HCT116 (cell line): ENCODE data around the gene CNGA1. TPM values are rescaled to one million over a fixed set of nuclear protein-coding genes. Genes with fewer than 3 reads are reported as not detected.

Source experiments
- ATAC-seq: fragments of 200-7000 bp; cut with Tn5 transposase; 2 replicates; pipeline ENCODE4 v1.9.1; 2020; ENCODE audit warnings: mild to moderate bottlenecking, moderate library complexity
- BruUV-seq: library from RNA; stranded (reverse); fragments of 400-500 nt; replicated peaks from 2 replicates; lab custom pipeline; 2021; lab: Mats Ljungman, UMichigan
- CTCF ChIA-PET: fragments of 300-600 bp; sonication (Branson Sonifier 250); formaldehyde crosslinking; loops from one replicate; lab custom pipeline; 2021; ENCODE audit warnings: antibody characterized with exemption; lab: Charles Lee
- POLR2A ChIA-PET: fragments of 300-600, 350-600 bp; sonication (Branson Sonifier 250); formaldehyde crosslinking; loops from one replicate; lab custom pipeline; 2021; ENCODE audit warnings: antibody characterized with exemption; lab: Charles Lee
- RAD21 ChIA-PET, 2 experiments: fragments of 300-600 bp; sonication (Branson Sonifier 250); formaldehyde crosslinking; loops; one replicate each; lab custom pipeline; 2023; ENCODE audit warnings: low total read pairs in 2 of 2; ENCODE audit not compliant: uncharacterized antibody in 2 of 2, unreplicated experiment in 2 of 2, low non-redundant PET in 1 of 2; lab: Charles Lee
- DNase-seq: peaks from one replicate; pipeline ENCODE4 v3.0.0-alpha.2; 2010; ENCODE audit warnings: low read depth, low spot score
- H2AFZ ChIP-seq: fragments of 200-600 bp; shearing (Covaris generic), sonication (generic); 2 replicates; pipeline ENCODE4 v1.6.1; 2017; ENCODE audit warnings: low read depth, mixed run types, mixed read lengths, antibody characterized with exemption, low read length; ENCODE audit not compliant: poor library complexity, severe bottlenecking
- H3K27ac ChIP-seq: 2 replicates; pipeline ENCODE4 v1.5.1; 2012; ENCODE audit warnings: low read depth, low read length
- H3K27me3 ChIP-seq: fragments of 200-600 bp; sonication (generic); 2 replicates; pipeline ENCODE4 v1.6.1; 2016; ENCODE audit warnings: mixed run types, low read length, mixed read lengths; ENCODE audit not compliant: insufficient read depth
- H3K36me3 ChIP-seq, 2 experiments: fragments of 200-500 bp in 1 of 2; fragments of 200-600 bp in 1 of 2; sonication (Bioruptor generic) in 1 of 2; sonication (generic) in 1 of 2; 2 replicates each; pipeline versions ENCODE4 v1.5.1 to v1.6.1; 2014 to 2016; ENCODE audit warnings: low read length in 2 of 2, inconsistent platforms in 1 of 2, mixed read lengths in 1 of 2, mixed run types in 1 of 2; ENCODE audit not compliant: insufficient read depth in 2 of 2, control insufficient read depth in 1 of 2
- H3K4me1 ChIP-seq, 2 experiments: fragments of 200-600 bp in 1 of 2; sonication (generic) in 1 of 2; 2 replicates each; pipeline versions ENCODE4 v1.5.1 to v1.6.1; 2012 to 2017; ENCODE audit warnings: low read length in 2 of 2, inconsistent platforms in 1 of 2, mild to moderate bottlenecking in 1 of 2, mixed read lengths in 1 of 2, mixed run types in 1 of 2, moderate library complexity in 1 of 2; ENCODE audit not compliant: insufficient read depth in 2 of 2, control insufficient read depth in 1 of 2
- H3K4me2 ChIP-seq: fragments of 200-600 bp; sonication (generic); 2 replicates; pipeline ENCODE4 v1.6.1; 2017; ENCODE audit warnings: mixed run types, low read length, mixed read lengths
- H3K4me3 ChIP-seq, 2 experiments: fragments of 200-600 bp in 1 of 2; sonication (generic) in 1 of 2; replicated peaks in 1 of 2; 2 replicates each; pipeline ENCODE4 v1.5.1; 2011 to 2016; ENCODE audit warnings: low read length in 2 of 2, control low read depth in 1 of 2, low read depth in 1 of 2, mild to moderate bottlenecking in 1 of 2, mixed read lengths in 1 of 2, mixed run types in 1 of 2
- H3K79me2 ChIP-seq: fragments of 200-600 bp; sonication (generic); 2 replicates; pipeline ENCODE4 v1.6.1; 2017; ENCODE audit warnings: mild to moderate bottlenecking, mixed run types, low read length, moderate library complexity, mixed read lengths; ENCODE audit not compliant: insufficient read depth
- H3K9ac ChIP-seq: fragments of 200-600 bp; sonication (generic); 2 replicates; pipeline ENCODE4 v1.6.1; 2016; ENCODE audit warnings: low read length, mixed read lengths
- H3K9me2 ChIP-seq: fragments of 200-600 bp; sonication (generic), shearing (Covaris generic); 2 replicates; pipeline ENCODE4 v1.6.1; 2017; ENCODE audit warnings: mixed run types, mild to moderate bottlenecking, moderate library complexity; ENCODE audit not compliant: insufficient read depth
- H3K9me3 ChIP-seq, 2 experiments: fragments of 200-500 bp in 1 of 2; fragments of 200-600 bp in 1 of 2; sonication (Bioruptor generic) in 1 of 2; sonication (generic) in 1 of 2; 2 replicates each; pipeline ENCODE4 v1.6.1; 2014 to 2017; ENCODE audit warnings: low read length in 2 of 2, mixed read lengths in 2 of 2, inconsistent platforms in 1 of 2, low read depth in 1 of 2, mild to moderate bottlenecking in 1 of 2, mixed run types in 1 of 2, moderate library complexity in 1 of 2; ENCODE audit not compliant: control insufficient read depth in 1 of 2, insufficient read depth in 1 of 2
- H4K20me1 ChIP-seq: fragments of 200-600 bp; sonication (generic), shearing (Covaris generic); 2 replicates; pipeline ENCODE4 v1.6.1; 2017; ENCODE audit warnings: mixed run types, mild to moderate bottlenecking, moderate library complexity; ENCODE audit not compliant: insufficient read depth
- EGR1 ChIP-seq: IDR thresholded peaks from 2 replicates; pipeline ENCODE4 v1.6.1; 2012; ENCODE audit warnings: low read depth
- JUND ChIP-seq: IDR thresholded peaks from 2 replicates; pipeline ENCODE4 v1.6.1; 2012
- POLR2AphosphoS5 ChIP-seq: IDR thresholded peaks from 2 replicates; pipeline ENCODE4 v1.6.1; 2011; ENCODE audit warnings: mild to moderate bottlenecking, low read depth, low read length, moderate library complexity
- TCF7L2 ChIP-seq: IDR thresholded peaks from 2 replicates; pipeline ENCODE4 v1.7.0; 2011; ENCODE audit warnings: borderline replicate concordance, inconsistent platforms; ENCODE audit not compliant: insufficient read depth, insufficient read length; ENCODE audit errors: extremely low read depth
- YY1 ChIP-seq: IDR thresholded peaks from 2 replicates; pipeline ENCODE4 v1.6.1; 2011; ENCODE audit warnings: low read length, low read depth, moderate library complexity, mild to moderate bottlenecking; ENCODE audit not compliant: insufficient replicate concordance; ENCODE audit errors: extremely low read depth
- intact Hi-C: fragments of 100-400 bp; cut with micrococcal nuclease; formaldehyde crosslinking; loops from 2 replicates; pipeline ENCODE4 v1.10.0; 2022
- total RNA-seq: library from RNA; stranded (reverse); gene quantifications from one replicate; pipeline ENCODE4 v1.2.1, GENCODE V29; 2021; ENCODE audit not compliant: unreplicated experiment
- TF ChIP-seq, protein P1 (sequence below): IDR thresholded peaks from 2 replicates; pipeline ENCODE4 v1.6.1; 2012
- TF ChIP-seq, protein P2 (sequence below): IDR thresholded peaks from 2 replicates; pipeline ENCODE4 v1.6.1; 2012

Gene CNGA1
- total RNA-seq, 1 experiment from 2014 or later = 2.1 TPM

DNA sequence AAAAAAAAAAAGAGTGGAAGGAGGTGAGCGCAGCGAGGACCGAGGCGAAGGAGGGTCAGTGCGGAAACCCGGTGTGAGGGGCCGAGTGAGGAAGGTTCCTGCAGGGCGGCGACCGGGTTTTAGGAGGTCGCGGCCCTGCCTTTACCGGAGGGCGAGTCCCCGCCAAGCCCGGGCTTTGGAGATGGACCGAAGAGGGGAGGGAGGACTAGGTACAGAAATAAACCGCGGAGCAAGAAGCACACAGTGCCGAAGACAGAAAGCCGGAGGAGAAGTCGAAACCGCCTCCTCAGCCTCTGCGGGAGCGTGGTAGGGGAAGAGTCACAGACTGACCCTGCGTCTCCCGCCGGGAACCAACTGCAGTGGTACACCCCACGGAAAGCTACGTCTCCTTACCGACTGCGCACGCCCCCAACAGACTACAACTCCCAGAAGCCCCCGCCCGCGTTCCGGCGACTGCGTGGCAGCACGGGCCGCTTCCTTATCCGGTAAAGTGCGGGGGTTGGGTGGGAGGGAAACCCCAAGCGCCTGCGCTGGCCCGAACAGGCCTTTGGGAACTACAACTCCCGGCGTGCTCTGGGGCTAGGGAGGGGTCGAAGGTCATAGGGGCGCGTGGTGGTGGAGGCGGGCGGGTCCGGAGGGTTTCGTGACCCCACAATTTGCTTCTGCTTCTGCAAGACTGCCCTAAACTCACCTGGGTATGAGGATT, 102.1 kb downstream of the CNGA1 start, which contains the start of gene NFXL1 (continued):
- TF ChIP-seq YY1 (peak; percentile 69), JUND (no peak), TCF7L2 (no peak)

DNA sequence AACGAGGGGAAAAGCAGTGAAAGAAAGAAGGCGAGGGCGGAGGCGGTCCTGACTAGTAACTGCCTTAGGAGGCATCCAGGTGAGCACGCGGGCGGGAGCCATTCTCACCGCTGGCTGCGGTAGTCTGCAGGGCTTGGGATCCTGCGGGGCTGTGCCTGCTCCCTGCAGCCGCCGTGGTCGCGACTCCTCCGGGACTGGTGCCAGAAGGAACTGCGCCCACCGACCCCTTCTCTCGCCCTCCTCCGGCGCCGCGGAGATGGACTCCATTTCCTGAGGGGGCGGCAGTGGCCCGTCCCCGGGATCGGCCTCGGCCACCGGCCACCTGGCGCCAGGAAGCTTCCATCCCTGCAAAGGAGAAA, 102.6 kb downstream of the CNGA1 start:
- ATAC-seq (peak; percentile 33), DNase-seq (no peak)
- Histone ChIP-seq H3K4me3 (peak overlapping the region; percentile 88 to 89), H3K4me1 (peaks cover 0 to 10% of the 10 kb centered on the region in 2 experiments; a peak in 3 of 4 replicates), H3K27me3 (no peaks in the 10 kb centered on the region), H4K20me1 (peaks cover 6% of the 10 kb centered on the region; the same call in 1 of the 2 replicates), H3K9me2 (no peaks in the 10 kb centered on the region), H3K79me2 (peaks cover 52% of the 10 kb centered on the region), H3K9ac (peak overlapping the region; percentile 96), H3K36me3 (peaks cover 5 to 11% of the 10 kb centered on the region in 2 experiments; a peak in 3 of 4 replicates), H3K27ac (peak overlapping the region; percentile 76), H3K9me3 (no peaks in the 10 kb centered on the region), H3K4me2 (peak overlapping the region; percentile 78), H2AFZ (peak overlapping the region; percentile 40)
- ChIA-PET POLR2A (interaction anchor here (0.9 to 1.4 kb wide), 2 partner anchors 10 to 13 kb away, joined by 4 to 5 read pairs; no protein-coding TSS in a partner anchor), RAD21 (no interaction called here), CTCF (no interaction called here)
- intact Hi-C loops = no loop called here
- BruUV-seq = no TSS peak
- TF ChIP-seq EGR1 (peak; percentile 20; the same call in 1 of the 2 replicates), POLR2AphosphoS5 (no peak)
- TF ChIP-seq, protein P1, sequence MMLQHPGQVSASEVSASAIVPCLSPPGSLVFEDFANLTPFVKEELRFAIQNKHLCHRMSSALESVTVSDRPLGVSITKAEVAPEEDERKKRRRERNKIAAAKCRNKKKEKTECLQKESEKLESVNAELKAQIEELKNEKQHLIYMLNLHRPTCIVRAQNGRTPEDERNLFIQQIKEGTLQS = no peak
- TF ChIP-seq, protein P2, sequence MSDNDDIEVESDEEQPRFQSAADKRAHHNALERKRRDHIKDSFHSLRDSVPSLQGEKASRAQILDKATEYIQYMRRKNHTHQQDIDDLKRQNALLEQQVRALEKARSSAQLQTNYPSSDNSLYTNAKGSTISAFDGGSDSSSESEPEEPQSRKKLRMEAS = peak; percentile 55; the same call in 1 of the 2 replicates
